NCI-H2227 (cell line): ENCODE data around the gene ATG14.
"Not testable (repeated sequence)": the region's sequence is repeated elsewhere in the genome, so short reads cannot be mapped to it uniquely, and the experiment has no call there.

Source experiments
- DNase-seq: peaks from one replicate; lab custom pipeline; 2025; ENCODE audit not compliant: unreplicated experiment; lab: John Stamatoyannopoulos, UW

The ATG14 gene

DNA sequence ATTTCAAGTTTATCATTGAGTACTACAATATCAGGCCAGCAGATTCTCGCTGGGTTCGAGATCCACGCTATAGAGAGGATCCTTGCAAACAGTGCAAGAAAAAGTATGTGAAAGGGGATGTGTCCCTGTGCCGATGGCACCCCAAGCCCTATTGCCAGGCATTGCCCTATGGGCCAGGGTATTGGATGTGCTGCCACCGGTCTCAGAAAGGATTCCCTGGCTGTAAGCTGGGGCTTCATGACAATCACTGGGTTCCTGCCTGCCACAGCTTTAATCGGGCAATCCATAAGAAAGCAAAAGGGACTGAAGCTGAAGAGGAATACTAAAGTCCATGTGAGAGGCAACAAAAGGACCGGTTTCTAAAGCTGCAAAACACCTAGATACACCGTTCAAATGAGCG is 59.4 kb downstream of the ATG14 start:
- no peak for DNase-seq

DNA sequence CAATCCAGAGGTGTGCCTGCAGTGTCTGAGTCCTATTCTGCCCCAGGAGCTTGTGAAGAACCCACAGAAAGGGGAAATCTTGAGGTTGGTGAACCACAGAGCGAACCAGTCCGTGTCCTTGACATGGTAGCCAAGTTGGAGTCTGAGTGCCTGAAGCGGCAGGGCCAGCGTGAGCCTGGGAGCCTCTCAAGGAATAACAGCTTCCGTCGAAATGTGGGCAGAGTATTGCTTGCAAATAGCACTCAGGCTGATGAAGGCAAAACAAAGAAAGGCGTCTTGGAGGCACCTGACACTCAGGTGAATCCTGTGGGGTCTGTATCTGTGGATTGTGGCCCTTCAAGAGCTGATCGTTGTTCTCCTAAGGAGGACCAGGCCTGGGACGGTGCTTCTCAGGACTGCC is 60.5 kb downstream of the ATG14 start:
- no peak for DNase-seq

GRCh38 chr14:55350461-55350860 is 61.2 kb downstream of the ATG14 start:
- DNase-seq = no peak

- DNase-seq = no peak
These were observed 62.1 kb downstream of the ATG14 start for GRCh38 chr14:55349565-55349964.

DNA sequence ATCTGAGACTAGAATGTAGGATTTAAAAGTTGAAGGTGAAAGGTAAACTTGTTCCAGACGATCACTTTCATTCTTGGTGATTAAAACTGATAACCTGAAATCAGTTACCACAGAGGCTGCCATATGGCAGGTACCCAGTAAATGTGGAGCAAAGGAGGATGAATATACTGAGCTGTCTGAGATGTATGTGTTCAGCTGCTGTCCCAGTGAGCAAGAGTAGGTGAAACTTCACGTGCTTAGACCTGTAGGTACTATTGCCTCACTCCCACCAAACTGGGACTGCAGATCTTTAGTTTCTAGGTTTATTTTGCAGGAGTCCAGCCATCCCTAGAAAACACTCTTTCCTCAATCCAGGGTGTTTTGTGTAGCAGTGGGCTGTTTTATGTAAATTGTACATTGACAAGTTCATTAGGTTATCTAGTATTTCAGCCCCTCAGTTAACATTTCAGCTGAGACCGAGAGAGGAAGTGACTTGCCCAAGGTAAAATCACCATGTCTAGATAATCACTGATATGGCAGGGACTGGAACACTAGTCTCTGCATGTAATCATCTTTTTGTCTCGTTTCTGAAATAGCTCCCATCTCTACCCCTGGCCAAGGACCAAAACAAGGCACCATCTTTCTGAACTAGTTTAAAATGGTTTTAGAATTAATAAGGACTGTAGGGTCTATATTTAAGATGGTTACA is 62.7 kb downstream of the ATG14 start:
- no peak for DNase-seq

DNA sequence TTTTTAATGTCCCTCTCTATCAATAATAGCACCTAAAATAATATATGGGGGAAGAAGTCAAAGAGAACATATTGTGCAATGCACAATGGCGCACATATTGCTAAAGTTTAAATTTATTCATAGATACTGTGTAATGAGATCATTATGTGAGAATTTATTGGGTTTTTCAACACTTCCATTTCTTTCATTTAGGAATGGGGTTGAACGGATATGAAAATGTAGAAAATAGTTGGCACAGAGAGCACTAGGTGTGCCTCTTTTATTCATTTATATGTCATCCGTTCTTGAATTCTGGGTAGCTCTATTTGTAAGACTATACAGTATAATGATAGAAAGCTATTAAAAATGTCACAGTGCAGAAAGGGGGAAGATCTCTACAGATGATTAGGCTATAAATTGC is 63.9 kb downstream of the ATG14 start:
- DNase-seq = no peak

DNA sequence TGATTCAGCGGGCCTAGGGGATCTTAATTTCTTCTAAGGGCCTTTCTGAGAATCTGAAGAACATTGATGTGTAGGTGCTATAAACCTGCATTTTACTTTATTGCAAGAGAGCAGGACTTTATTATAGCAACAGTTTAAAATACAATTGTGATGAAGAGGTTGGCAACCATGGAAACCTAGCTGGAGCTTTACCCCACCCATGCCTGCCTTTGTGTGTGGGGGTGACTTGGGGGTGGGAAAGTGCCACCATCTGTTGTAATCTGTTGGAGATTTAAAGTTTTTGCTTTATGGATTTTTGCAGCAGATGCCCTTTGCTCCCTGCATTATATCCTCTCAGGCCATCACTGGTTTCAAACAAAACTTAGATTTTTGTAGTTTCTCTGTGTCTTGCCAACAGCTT is 64.6 kb downstream of the ATG14 start:
- no peak for DNase-seq

DNA sequence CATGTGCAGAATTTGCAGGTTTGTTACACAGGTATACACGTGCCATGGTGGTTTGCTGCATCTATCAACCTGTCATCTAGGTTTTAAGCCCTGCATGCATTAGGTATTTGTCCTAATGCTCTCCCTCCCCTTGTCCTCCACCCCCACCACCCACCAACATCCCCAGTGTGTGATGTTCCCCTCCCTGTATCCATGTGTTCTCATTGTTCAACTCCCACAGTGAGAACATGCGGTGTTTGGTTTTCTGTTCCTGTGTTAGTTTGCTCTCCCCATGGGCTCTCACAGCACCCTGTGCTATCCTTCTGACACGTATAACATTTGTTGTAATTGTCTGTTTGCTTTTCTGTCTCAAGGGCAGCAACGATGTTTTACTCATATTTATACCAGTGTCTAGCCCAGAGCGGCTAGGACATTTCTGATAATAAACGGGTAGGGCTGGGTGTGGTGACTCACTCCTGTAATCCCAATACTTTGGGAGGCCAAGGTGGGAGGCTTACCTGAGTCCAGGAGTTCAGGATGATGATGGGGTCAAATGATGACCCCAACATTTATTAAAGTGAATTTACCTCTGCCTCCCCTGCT is 67.0 kb downstream of the ATG14 start:
- DNase-seq = not testable (repeated sequence)

DNA sequence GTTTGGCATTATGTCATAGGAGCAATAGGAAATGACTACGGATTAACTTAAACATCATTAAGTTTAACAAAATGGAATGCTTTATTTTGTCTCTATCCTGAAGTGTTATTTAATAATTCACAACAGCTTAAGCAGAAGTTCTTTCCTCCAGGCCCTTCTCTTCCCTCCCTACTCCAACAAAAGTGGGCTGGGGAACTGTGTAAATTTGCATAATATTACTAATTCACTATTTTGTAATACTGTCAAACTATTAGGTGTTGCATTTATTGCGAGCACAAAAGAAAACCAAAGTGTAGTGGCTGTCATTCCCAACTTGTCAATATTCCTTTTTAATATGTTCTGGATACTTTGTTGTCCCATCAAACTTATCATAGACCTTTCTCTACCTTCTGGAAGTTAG is 69.8 kb downstream of the ATG14 start:
- DNase-seq = no peak

DNA sequence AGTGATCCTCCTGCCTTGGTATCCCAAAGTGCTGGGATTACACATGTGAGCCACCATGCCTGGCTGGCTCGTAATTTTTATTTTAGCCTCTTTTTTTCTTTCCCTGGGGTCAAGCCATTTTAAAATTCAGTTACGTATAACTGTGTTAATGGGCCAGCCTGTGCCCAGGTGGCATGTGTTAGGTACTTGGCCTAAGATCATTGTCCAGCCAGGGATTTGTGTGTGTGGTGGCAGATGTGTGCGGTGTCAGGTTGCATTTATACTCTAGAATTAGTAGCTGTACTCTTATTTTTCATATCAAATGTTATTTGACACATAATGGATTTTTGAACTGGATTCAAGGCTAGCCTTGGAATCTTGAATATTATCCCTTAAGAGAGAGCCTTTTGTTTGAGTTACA is 71.1 kb downstream of the ATG14 start:
- no peak for DNase-seq

- DNase-seq = no peak
These were observed 71.9 kb downstream of the ATG14 start for GRCh38 chr14:55339770-55340169.

DNA sequence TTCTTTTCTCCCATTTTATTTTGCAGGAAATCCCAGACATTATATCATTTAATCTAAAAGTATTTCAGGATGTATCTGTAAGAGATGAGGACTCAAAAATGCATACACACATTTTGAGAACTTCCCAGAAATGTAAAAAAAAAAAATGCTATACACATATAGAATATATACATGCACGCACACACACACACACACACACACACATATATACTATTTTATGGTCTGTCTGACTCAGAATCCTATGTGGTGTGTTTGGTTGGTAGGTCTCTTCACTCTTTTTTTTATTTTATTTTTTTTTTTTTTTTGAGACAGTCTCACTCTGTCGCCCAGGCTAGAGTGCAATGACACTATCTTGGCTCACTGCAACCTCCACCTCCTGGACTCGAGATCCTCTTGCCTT is 74.9 kb downstream of the ATG14 start:
- no peak for DNase-seq

- no peak for DNase-seq
These were observed 75.5 kb downstream of the ATG14 start for GRCh38 chr14:55336162-55336561.

DNA sequence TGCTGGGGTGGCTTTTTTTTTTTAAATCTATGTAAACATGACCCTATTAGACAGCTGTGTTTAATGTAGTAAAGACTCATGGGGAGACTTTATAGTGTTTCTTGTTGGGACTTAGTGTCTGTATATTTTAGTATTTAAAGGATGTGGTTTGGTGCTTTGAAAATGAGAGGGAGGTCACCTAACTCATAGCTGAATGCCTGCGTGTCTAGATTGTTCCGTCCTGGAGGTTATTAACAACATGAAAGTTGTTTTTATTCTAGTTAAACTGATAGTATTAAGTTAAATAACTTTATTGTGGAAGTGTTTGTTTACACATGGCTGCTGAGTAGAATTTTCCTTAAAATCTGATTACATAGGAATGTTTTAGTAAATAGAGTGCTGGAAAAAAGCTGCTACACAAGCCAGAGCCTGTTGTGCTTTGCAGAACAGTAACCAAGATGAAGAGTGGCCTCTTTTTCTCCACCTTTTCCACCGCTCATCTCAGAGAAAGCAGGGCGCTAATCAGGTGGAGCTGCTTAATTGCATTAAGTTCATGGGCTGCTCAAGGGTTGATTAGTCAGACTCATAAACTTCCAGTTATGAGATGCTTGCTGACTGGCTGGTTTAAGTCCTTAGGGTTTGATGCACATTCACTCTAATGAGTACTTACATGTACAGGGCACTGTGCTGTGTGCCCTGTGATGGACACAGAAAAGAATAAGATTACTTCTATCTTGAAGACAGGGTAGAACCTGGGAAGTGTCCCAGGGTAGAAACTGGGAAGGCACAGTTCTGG is 77.7 kb downstream of the ATG14 start:
- no peak for DNase-seq

DNA sequence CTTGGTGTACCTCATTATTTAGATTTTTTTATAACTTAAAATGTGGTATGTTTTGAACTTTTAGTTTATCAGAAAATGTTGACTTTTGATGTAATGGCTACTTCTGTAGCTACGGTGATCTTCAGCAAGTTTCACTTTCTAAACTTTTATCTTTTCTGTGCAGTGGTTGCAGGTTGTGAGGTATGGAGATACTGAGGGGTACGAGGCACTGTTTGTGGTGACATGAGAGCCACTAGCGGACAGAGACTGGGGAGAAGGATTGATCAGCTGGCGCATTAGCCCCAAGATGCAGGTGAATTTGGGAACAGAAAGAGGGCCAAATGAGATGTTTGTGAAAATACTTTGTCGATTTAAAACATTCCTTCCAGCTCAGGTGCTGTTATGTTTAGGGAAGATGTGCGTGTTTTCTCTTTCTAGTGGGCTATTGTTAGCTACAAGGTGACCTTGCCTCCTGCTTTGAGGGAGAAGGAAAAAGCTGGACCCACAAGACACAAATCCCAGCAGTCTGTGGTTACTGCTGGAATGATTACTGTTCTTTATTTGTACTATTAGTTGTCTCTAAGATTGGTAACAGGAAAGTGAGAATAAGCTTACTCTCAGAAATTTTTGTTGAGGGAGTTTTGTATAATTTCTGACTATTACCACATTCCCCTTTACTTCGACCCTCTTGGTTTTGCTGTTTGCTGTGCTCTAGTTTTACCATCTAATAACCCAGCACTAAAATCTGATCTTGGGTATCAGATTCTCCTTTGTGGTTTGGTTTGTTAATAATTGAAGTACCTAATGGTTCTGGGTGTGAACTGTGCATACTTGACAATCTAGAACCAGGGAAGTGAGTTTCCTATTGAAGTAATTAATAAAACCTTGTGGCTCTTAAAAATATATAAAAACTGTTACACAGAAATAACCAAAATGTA is 78.7 kb downstream of the ATG14 start:
- DNase-seq = no peak

GRCh38 chr14:55329999-55330710 is 81.5 kb downstream of the ATG14 start:
- DNase-seq = no peak

DNA sequence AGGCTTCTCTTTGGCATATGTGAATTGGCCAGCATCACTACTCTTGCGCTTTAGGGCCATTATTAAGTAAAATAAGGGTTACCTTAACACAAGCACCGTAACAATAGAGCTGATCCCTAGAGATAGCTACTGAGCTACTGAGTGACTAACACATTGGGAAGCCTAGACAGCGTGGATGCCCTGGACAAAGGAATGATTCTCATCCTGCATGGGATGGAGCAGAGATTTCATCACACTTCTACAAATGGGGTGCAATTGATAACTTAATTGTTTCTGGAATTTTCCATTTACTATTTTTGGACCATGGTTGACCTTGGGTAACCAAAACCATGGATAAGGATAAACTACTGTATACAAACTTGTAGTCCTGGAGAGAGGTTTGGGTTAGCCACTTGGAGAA is 83.3 kb downstream of the ATG14 start:
- no peak for DNase-seq

GRCh38 chr14:55327179-55327578 is 84.5 kb downstream of the ATG14 start:
- DNase-seq = no peak

GRCh38 chr14:55324812-55325211 is 86.8 kb downstream of the ATG14 start:
- no peak for DNase-seq

GRCh38 chr14:55323910-55324309 is 87.7 kb downstream of the ATG14 start:
- no peak for DNase-seq

- no peak for DNase-seq
These were observed 92.9 kb downstream of the ATG14 start for GRCh38 chr14:55318694-55319093.
